Tibial nerve (tissue), 4 donors: Measurements from ENCODE around the gene MEIOB. TPM values are rescaled to one million over a fixed set of nuclear protein-coding genes. Genes with fewer than 3 reads are reported as not detected.

Experiments
- DNase-seq, 2 donors: peaks; one replicate each; pipeline ENCODE4 v3.0.0-alpha.2; 2019; ENCODE audit warnings: low spot score in 2 of 2
- H3K27ac ChIP-seq, 4 donors: fragments of 200-600 bp; sonication (generic) in 3 of 4; one replicate each; pipeline ENCODE4 v1.5.1; 2017 to 2019; ENCODE audit warnings: mild to moderate bottlenecking in 1 of 4
- H3K27me3 ChIP-seq, 2 donors: fragments of 200-600 bp; sonication (generic) in 1 of 2; one replicate each; pipeline versions ENCODE4 v1.5.1 to v1.6.0; 2017 to 2019
- H3K36me3 ChIP-seq, 3 donors: fragments of 200-600 bp; sonication (generic); one replicate each; pipeline ENCODE4 v1.5.1; 2018 to 2019
- H3K4me1 ChIP-seq, 4 donors: fragments of 200-600 bp; sonication (generic) in 3 of 4; one replicate each; pipeline ENCODE4 v1.5.1; 2017 to 2019
- H3K4me3 ChIP-seq, 4 donors: fragments of 200-600 bp; sonication (generic) in 3 of 4; one replicate each; pipeline ENCODE4 v1.5.1; 2017 to 2019; ENCODE audit warnings: mild to moderate bottlenecking in 1 of 4, moderate library complexity in 1 of 4
- H3K9me3 ChIP-seq, 4 donors: fragments of 200-600 bp; sonication (generic) in 3 of 4; one replicate each; pipeline ENCODE4 v1.5.1; 2017 to 2019
- CTCF ChIP-seq, 5 experiments: fragments of 200-600 bp in 3 of 5; fragments of 450-650 bp in 2 of 5; sonication (generic) in 3 of 5; IDR thresholded peaks; one replicate each; pipeline ENCODE4 v1.5.1; 2016 to 2019; ENCODE audit warnings: antibody characterized with exemption in 5 of 5, mild to moderate bottlenecking in 3 of 5, moderate library complexity in 2 of 5
- EP300 ChIP-seq, 2 donors: sonication (generic); formaldehyde crosslinking; IDR thresholded peaks; one replicate each; pipeline ENCODE4 v1.6.1; 2017; ENCODE audit warnings: antibody characterized with exemption in 2 of 2, mild to moderate bottlenecking in 1 of 2
- POLR2A ChIP-seq, 2 donors: fragments of 450-650 bp; IDR thresholded peaks; one replicate each; pipeline ENCODE4 v1.6.1; 2017; ENCODE audit warnings: antibody characterized with exemption in 2 of 2, mild to moderate bottlenecking in 2 of 2, moderate library complexity in 2 of 2
- WGBS, 2 donors: methylation state at CpG; one replicate each; pipeline ENCODE4 v1.1.5; 2018; 5-methylcytosine and 5-hydroxymethylcytosine counted together
- total RNA-seq, 4 donors: library from RNA; depleted of rRNA; stranded (reverse); fragments of >200 nt; gene quantifications; one replicate each; pipeline ENCODE4 v1.1.0, GENCODE V29; 2016

MEIOB gene
- total RNA-seq, 4 donors from 2014 or later, result not detected

GRCh38 chr16:1918351-1919326 lies 46.7 kb upstream of the MEIOB start, which contains the start of gene HS3ST6:
Gene HS3ST6, minus strand, starts transcription at chr16:1918415. Its CDS starts 92 bp downstream, at chr16:1918323.
- peaks cover 0 to 95% of the 10 kb centered on the region in 2 donors for H3K27me3 ChIP-seq

GRCh38 chr16:1917665-1918350 lies 45.8 kb upstream of the MEIOB start:
- H3K4me3 ChIP-seq, result no peak overlapping the region
- no peak overlapping the region for H3K27ac ChIP-seq
- DNase-seq, result no peak
- WGBS, 2 donors, result 0 to 1% methylated on average over 17 to 59 of the region's 81 CpGs
- no peak for TF ChIP-seq EP300 (IDR thresholded peaks at IDR 0.05)
- TF ChIP-seq POLR2A (IDR thresholded peaks at IDR 0.05), result no peak
- no peak for TF ChIP-seq CTCF (IDR thresholded peaks at IDR 0.05)
- H3K9me3 ChIP-seq, result no peaks in the 10 kb centered on the region
- no peaks in the 10 kb centered on the region for H3K36me3 ChIP-seq
- peaks cover 0 to 23% (median 0%) of the 10 kb centered on the region in 4 donors for H3K4me1 ChIP-seq
- peaks cover 0 to 95% of the 10 kb centered on the region in 2 donors for H3K27me3 ChIP-seq

More at GRCh38 chr16:1918351-1919326, 46.7 kb upstream of the MEIOB start, which contains the start of gene HS3ST6:
- peaks cover 0 to 28% (median 0%) of the 10 kb centered on the region in 4 donors for H3K4me1 ChIP-seq
- TF ChIP-seq CTCF (IDR thresholded peaks at IDR 0.05), result no peak
- TF ChIP-seq EP300 (IDR thresholded peaks at IDR 0.05), result no peak
- no peak for TF ChIP-seq POLR2A (IDR thresholded peaks at IDR 0.05)
- H3K4me3 ChIP-seq, result peak within 1 kb of the TSS in 1 of 4 donors; percentile 4
- no peak for DNase-seq
- H3K36me3 ChIP-seq, result no peaks in the 10 kb centered on the region
- H3K27ac ChIP-seq, result no peak within 1 kb of the TSS
- H3K9me3 ChIP-seq, result no peaks in the 10 kb centered on the region
- WGBS, 2 donors, result 4 to 8% methylated on average over 12 to 56 of the region's 71 CpGs

- TF ChIP-seq CTCF (IDR thresholded peaks at IDR 0.05) (no peak), EP300 (IDR thresholded peaks at IDR 0.05) (no peak), POLR2A (IDR thresholded peaks at IDR 0.05) (no peak)
- WGBS, 2 donors, result 8 to 11% methylated on average over 18 to 21 of the region's 22 CpGs
- H3K4me3 ChIP-seq, result no peak overlapping the region
- no peak overlapping the region for H3K27ac ChIP-seq
- H3K9me3 ChIP-seq, result no peaks in the 10 kb centered on the region
- H3K4me1 ChIP-seq, result peaks cover 0 to 23% (median 0%) of the 10 kb centered on the region in 4 donors
- no peaks in the 10 kb centered on the region for H3K36me3 ChIP-seq
- DNase-seq, result no peak
- peaks cover 0 to 88% of the 10 kb centered on the region in 2 donors for H3K27me3 ChIP-seq
Observed at GRCh38 chr16:1917056-1917664, 45.2 kb upstream of the MEIOB start.

- Histone ChIP-seq H3K36me3 (no peaks in the 10 kb centered on the region), H3K4me3 (no peak overlapping the region), H3K27ac (no peak overlapping the region), H3K9me3 (no peaks in the 10 kb centered on the region), H3K4me1 (peaks cover 0 to 23% (median 0%) of the 10 kb centered on the region in 4 donors), H3K27me3 (peaks cover 0 to 83% of the 10 kb centered on the region in 2 donors)
- 11 to 12% methylated on average over 5 of the region's 5 CpGs for WGBS, 2 donors
- no peak for DNase-seq
- TF ChIP-seq EP300 (IDR thresholded peaks at IDR 0.05), result no peak
- TF ChIP-seq CTCF (IDR thresholded peaks at IDR 0.05), result no peak
- no peak for TF ChIP-seq POLR2A (IDR thresholded peaks at IDR 0.05)
Observed at GRCh38 chr16:1916640-1916990, 44.7 kb upstream of the MEIOB start.
